CD4-positive, alpha-beta T cell (primary cell): ENCODE measurements around the gene POLR2L. TPM values are rescaled to one million over a fixed set of nuclear protein-coding genes. Genes with fewer than 3 reads are reported as not detected.

Source experiments
- ATAC-seq: fragments of 200-7000 bp; cut with Tn5 transposase; one replicate; pipeline ENCODE4 v1.10.0; 2022; ENCODE audit warnings: mild to moderate bottlenecking; ENCODE audit not compliant: poor library complexity
- CTCF ChIA-PET: fragments of 350-600 bp; sonication (Branson Sonifier 250); formaldehyde crosslinking; loops from one replicate; lab custom pipeline; 2021; ENCODE audit warnings: antibody characterized with exemption, inconsistent platforms; lab: Charles Lee
- POLR2A ChIA-PET: fragments of 350-600 bp; sonication (Branson Sonifier 250); formaldehyde crosslinking; loops from one replicate; lab custom pipeline; 2021; ENCODE audit warnings: antibody characterized with exemption, inconsistent platforms; lab: Charles Lee
- DNase-seq, 14 experiments: peaks; one replicate each; pipeline ENCODE4 v3.0.0-alpha.2; 2013 to 2020; ENCODE audit warnings: mixed read lengths in 2 of 14
- H3K27ac ChIP-seq, 2 donors: one replicate each; pipeline versions ENCODE4 v1.5.1 to v1.7.0; 2013; ENCODE audit warnings: low read length in 2 of 2, low read depth in 1 of 2, mild to moderate bottlenecking in 1 of 2
- H3K27me3 ChIP-seq, 2 experiments: 1 replicate in 1 of 2; 2 replicates in 1 of 2; pipeline versions ENCODE4 v1.6.1 to v1.7.0; 2013; ENCODE audit warnings: low read length in 2 of 2, control low read depth in 1 of 2, mild to moderate bottlenecking in 1 of 2, moderate library complexity in 1 of 2; ENCODE audit not compliant: insufficient read depth in 2 of 2, control insufficient read depth in 1 of 2
- H3K36me3 ChIP-seq: one replicate; pipeline ENCODE4 v1.6.1; 2013; ENCODE audit warnings: low read length, control low read depth; ENCODE audit not compliant: insufficient read depth
- H3K4me1 ChIP-seq: one replicate; pipeline ENCODE4 v1.6.1; 2013; ENCODE audit warnings: low read length, control low read depth; ENCODE audit not compliant: insufficient read depth
- H3K4me3 ChIP-seq: one replicate; pipeline ENCODE4 v1.5.1; 2013; ENCODE audit warnings: mild to moderate bottlenecking, low read length, moderate library complexity
- H3K9me3 ChIP-seq, 2 experiments: 1 replicate in 1 of 2; 2 replicates in 1 of 2; pipeline versions ENCODE4 v1.6.1 to v1.7.0; 2013; ENCODE audit warnings: low read length in 2 of 2, mild to moderate bottlenecking in 2 of 2, control low read depth in 1 of 2, moderate library complexity in 1 of 2; ENCODE audit not compliant: control insufficient read depth in 1 of 2, insufficient read depth in 1 of 2
- H3K27ac Mint-ChIP-seq: one replicate; pipeline ENCODE4 v1.8.0; 2020; ENCODE audit warnings: mixed read lengths
- H3K27me3 Mint-ChIP-seq: one replicate; pipeline ENCODE4 v1.8.0; 2021; ENCODE audit warnings: mixed read lengths
- H3K36me3 Mint-ChIP-seq: one replicate; pipeline ENCODE4 v1.8.0; 2021; ENCODE audit warnings: low read depth, mixed read lengths
- H3K4me1 Mint-ChIP-seq: one replicate; pipeline ENCODE4 v1.8.0; 2021; ENCODE audit warnings: low read depth, mixed read lengths
- H3K4me3 Mint-ChIP-seq: one replicate; pipeline ENCODE4 v1.8.0; 2020; ENCODE audit warnings: mild to moderate bottlenecking, mixed read lengths
- H3K9me3 Mint-ChIP-seq: one replicate; pipeline ENCODE4 v1.8.0; 2020; ENCODE audit warnings: mixed read lengths
- CTCF ChIP-seq: fragments of 200-600 bp; IDR thresholded peaks from one replicate; pipeline ENCODE4 v1.8.0; 2022; ENCODE audit warnings: antibody characterized with exemption, mild to moderate bottlenecking
- intact Hi-C, 2 experiments: fragments of 100-400 bp; cut with DNase I in 1 of 2; cut with micrococcal nuclease in 1 of 2; formaldehyde crosslinking; loops; one replicate each; pipeline versions ENCODE4 v1.15.1 to v1.9.0; 2023 to 2025; cut with DNase I, micrococcal nuclease
- total RNA-seq, 174 experiments: library from RNA in 2 of 174; stranded (reverse) in 2 of 174; gene quantifications; one replicate each; pipeline ENCODE4 v1.2.3 and lab custom pipeline; 2021 to 2026

POLR2L gene
- total RNA-seq, 2 experiments from 2014 or later = 19.6 to 19.8 TPM

GRCh38 chr11:876545-876944, 34.2 kb upstream of the POLR2L start:
- Mint-ChIP-seq H3K27ac (no peak overlapping the region), H3K4me1 (no peaks in the 10 kb centered on the region), H3K36me3 (peaks cover 29% of the 10 kb centered on the region), H3K27me3 (no peaks in the 10 kb centered on the region), H3K9me3 (no peaks in the 10 kb centered on the region), H3K4me3 (no peak overlapping the region)
- H3K27me3 ChIP-seq = no peaks in the 10 kb centered on the region
- peaks cover 8% of the 10 kb centered on the region for H3K36me3 ChIP-seq
- no peak for ATAC-seq
- DNase-seq = no peak
- H3K4me3 ChIP-seq = no peak overlapping the region
- intact Hi-C loops = no loop called here
- ChIA-PET CTCF (no interaction called here), POLR2A (no interaction called here)
- H3K9me3 ChIP-seq = no peaks in the 10 kb centered on the region
- no peak for TF ChIP-seq CTCF
- H3K4me1 ChIP-seq = no peaks in the 10 kb centered on the region
- no peak overlapping the region for H3K27ac ChIP-seq

- no peak overlapping the region for H3K27ac Mint-ChIP-seq
- no peaks in the 10 kb centered on the region for H3K9me3 ChIP-seq
- H3K36me3 ChIP-seq = peaks cover 8% of the 10 kb centered on the region
- H3K4me1 ChIP-seq = no peaks in the 10 kb centered on the region
- POLR2A ChIA-PET = no interaction called here
- H3K27me3 Mint-ChIP-seq = no peaks in the 10 kb centered on the region
- H3K27ac ChIP-seq = no peak overlapping the region
- intact Hi-C loops = no loop called here
- ATAC-seq (no peak), DNase-seq (no peak)
- H3K4me1 Mint-ChIP-seq = no peaks in the 10 kb centered on the region
- no peak overlapping the region for H3K4me3 ChIP-seq
- CTCF ChIA-PET = no interaction called here
- no peak for TF ChIP-seq CTCF
- peaks cover 26% of the 10 kb centered on the region for H3K36me3 Mint-ChIP-seq
- H3K9me3 Mint-ChIP-seq = no peaks in the 10 kb centered on the region
- H3K4me3 Mint-ChIP-seq = no peak overlapping the region
- no peaks in the 10 kb centered on the region for H3K27me3 ChIP-seq
Measured at GRCh38 chr11:875769-876301, 33.5 kb upstream of the POLR2L start.

DNA sequence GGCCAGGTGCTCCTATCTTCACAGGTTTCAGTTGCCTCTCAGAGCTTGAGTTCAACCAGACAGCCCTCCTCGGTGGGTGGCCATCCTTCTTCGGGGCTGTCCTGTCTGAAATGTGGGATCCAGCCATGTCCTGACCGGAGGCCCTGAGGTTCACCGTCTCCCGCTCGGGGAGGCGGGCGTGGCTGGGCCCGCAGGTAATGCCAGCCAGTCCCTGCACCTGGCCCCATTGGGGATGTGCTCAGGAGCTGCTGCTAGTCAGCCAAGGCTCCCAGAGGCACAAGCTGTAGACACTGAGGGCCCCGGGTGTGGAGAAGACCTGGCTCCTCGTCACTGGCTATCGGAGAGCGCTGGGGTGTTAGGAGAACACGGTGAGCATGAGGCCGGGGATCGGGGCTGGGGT, 32.9 kb upstream of the POLR2L start:
- no peak for TF ChIP-seq CTCF
- no peaks in the 10 kb centered on the region for H3K9me3 Mint-ChIP-seq
- H3K4me3 Mint-ChIP-seq = no peak overlapping the region
- intact Hi-C loops = no loop called here
- Histone ChIP-seq H3K9me3 (no peaks in the 10 kb centered on the region), H3K4me1 (no peaks in the 10 kb centered on the region), H3K27me3 (no peaks in the 10 kb centered on the region), H3K27ac (no peak overlapping the region), H3K36me3 (peaks cover 8% of the 10 kb centered on the region), H3K4me3 (no peak overlapping the region)
- ATAC-seq (no peak), DNase-seq (no peak)
- H3K4me1 Mint-ChIP-seq = no peaks in the 10 kb centered on the region
- ChIA-PET POLR2A (no interaction called here), CTCF (no interaction called here)
- H3K27ac Mint-ChIP-seq = no peak overlapping the region
- H3K36me3 Mint-ChIP-seq = peaks cover 20% of the 10 kb centered on the region
- no peaks in the 10 kb centered on the region for H3K27me3 Mint-ChIP-seq
